GM12891 (cell line): ENCODE results near the gene TMEM215.

Source experiments
- PAX5 ChIP-seq: IDR thresholded peaks from 2 replicates; pipeline ENCODE4 v1.6.1; 2011; ENCODE audit warnings: low read length, moderate library complexity, mild to moderate bottlenecking; ENCODE audit not compliant: insufficient read depth, severe bottlenecking
- POLR2A ChIP-seq: IDR thresholded peaks from 2 replicates; pipeline ENCODE4 v1.6.1; 2011; ENCODE audit warnings: low read depth, low read length, control low read depth
- POLR2AphosphoS5 ChIP-seq: IDR thresholded peaks from 2 replicates; pipeline ENCODE4 v1.6.1; 2011; ENCODE audit warnings: low read depth, low read length, control low read depth
- POU2F2 ChIP-seq: IDR thresholded peaks from 2 replicates; pipeline ENCODE4 v1.6.1; 2011; ENCODE audit warnings: low read depth, mild to moderate bottlenecking, control low read depth, low read length, moderate library complexity
- SPI1 ChIP-seq: IDR thresholded peaks from 2 replicates; pipeline ENCODE4 v1.6.1; 2011; ENCODE audit warnings: low read depth, low read length, control low read depth
- TAF1 ChIP-seq: IDR thresholded peaks from 2 replicates; pipeline ENCODE4 v1.6.1; 2011; ENCODE audit warnings: low read depth, low read length, control low read depth

DNA sequence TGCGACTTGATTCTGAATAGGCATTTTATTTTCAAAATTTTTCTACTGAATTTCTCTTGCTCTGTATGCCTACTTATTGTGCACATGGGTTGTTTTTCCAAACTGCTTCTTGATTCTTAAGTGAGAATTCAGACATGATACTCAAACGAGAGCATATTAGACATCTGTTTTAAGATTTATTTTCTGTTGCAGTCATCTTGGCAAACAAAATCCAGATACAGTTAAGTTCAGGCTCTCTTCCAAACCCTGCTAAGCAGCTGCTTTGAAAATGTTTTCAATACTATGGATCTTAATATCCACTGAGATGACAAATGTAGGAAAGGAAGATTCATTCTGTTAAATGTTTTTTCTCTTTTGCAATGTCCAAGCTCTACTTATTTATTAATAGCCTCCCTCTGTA lies 4.5 kb downstream of the TMEM215 start:
- TF ChIP-seq POLR2A, result no peak
- no peak for TF ChIP-seq POLR2AphosphoS5
- TF ChIP-seq TAF1, result no peak
- no peak for TF ChIP-seq POU2F2
- no peak for TF ChIP-seq SPI1
- TF ChIP-seq PAX5, result no peak
